ENCODE data around the gene PIAS2.

DNA sequence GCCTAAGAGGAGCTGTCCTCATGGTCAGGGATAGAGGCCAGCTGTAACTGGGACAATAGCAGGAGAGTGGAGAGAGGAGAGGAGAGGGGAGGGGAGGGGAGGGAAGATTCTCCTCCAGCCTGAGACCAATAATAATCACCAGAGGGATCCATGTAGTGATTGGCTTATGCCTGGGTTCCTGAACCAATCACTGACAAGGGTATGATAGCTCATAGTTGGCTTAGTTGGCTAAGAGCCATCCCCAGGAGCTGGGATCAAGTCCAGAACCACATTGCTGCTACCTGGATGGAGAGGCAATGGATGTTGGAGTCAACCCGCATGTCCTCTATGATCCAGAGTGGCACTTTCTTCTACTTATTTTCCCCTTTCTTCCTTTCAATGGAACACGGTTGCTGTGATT is 152.7 kb downstream of the PIAS2 start:
- TF ChIP-seq, protein P1, sequence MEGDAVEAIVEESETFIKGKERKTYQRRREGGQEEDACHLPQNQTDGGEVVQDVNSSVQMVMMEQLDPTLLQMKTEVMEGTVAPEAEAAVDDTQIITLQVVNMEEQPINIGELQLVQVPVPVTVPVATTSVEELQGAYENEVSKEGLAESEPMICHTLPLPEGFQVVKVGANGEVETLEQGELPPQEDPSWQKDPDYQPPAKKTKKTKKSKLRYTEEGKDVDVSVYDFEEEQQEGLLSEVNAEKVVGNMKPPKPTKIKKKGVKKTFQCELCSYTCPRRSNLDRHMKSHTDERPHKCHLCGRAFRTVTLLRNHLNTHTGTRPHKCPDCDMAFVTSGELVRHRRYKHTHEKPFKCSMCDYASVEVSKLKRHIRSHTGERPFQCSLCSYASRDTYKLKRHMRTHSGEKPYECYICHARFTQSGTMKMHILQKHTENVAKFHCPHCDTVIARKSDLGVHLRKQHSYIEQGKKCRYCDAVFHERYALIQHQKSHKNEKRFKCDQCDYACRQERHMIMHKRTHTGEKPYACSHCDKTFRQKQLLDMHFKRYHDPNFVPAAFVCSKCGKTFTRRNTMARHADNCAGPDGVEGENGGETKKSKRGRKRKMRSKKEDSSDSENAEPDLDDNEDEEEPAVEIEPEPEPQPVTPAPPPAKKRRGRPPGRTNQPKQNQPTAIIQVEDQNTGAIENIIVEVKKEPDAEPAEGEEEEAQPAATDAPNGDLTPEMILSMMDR (IDR thresholded peaks at IDR 0.05), result no peak
- TF ChIP-seq POLR2AphosphoS5 (IDR thresholded peaks at IDR 0.05; ENCODE audit: low read depth, low read length) (no peak), SIN3A (IDR thresholded peaks at IDR 0.05; ENCODE audit: borderline replicate concordance, insufficient read depth, low read depth, low read length) (no peak), TCF7L2 (IDR thresholded peaks at IDR 0.05; ENCODE audit: low read depth, low read length) (no peak)
- TF ChIP-seq, protein P2, sequence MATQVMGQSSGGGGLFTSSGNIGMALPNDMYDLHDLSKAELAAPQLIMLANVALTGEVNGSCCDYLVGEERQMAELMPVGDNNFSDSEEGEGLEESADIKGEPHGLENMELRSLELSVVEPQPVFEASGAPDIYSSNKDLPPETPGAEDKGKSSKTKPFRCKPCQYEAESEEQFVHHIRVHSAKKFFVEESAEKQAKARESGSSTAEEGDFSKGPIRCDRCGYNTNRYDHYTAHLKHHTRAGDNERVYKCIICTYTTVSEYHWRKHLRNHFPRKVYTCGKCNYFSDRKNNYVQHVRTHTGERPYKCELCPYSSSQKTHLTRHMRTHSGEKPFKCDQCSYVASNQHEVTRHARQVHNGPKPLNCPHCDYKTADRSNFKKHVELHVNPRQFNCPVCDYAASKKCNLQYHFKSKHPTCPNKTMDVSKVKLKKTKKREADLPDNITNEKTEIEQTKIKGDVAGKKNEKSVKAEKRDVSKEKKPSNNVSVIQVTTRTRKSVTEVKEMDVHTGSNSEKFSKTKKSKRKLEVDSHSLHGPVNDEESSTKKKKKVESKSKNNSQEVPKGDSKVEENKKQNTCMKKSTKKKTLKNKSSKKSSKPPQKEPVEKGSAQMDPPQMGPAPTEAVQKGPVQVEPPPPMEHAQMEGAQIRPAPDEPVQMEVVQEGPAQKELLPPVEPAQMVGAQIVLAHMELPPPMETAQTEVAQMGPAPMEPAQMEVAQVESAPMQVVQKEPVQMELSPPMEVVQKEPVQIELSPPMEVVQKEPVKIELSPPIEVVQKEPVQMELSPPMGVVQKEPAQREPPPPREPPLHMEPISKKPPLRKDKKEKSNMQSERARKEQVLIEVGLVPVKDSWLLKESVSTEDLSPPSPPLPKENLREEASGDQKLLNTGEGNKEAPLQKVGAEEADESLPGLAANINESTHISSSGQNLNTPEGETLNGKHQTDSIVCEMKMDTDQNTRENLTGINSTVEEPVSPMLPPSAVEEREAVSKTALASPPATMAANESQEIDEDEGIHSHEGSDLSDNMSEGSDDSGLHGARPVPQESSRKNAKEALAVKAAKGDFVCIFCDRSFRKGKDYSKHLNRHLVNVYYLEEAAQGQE (IDR thresholded peaks at IDR 0.05; ENCODE audit: insufficient read depth in 1 of 2, low read depth in 2 of 2, low read length in 1 of 2), result no peak
